Umbilical cord (tissue), 2 donors: ENCODE measurements around the gene MT1E. TPM values are rescaled to one million over a fixed set of nuclear protein-coding genes. Genes with fewer than 3 reads are reported as not detected.
"Not testable (repeated sequence)": the region's sequence is repeated elsewhere in the genome, so short reads cannot be mapped to it uniquely, and the experiment has no call there.

ENCODE experiments used
- DNase-seq: peaks from one replicate; pipeline ENCODE4 v3.0.0-alpha.2; 2015; ENCODE audit warnings: low spot score
- total RNA-seq: library from RNA; depleted of rRNA; stranded (reverse); fragments of >200 nt; gene quantifications from one replicate; pipeline ENCODE4 v1.2.3, GENCODE V29; 2014; ENCODE audit warnings: low replicate concordance; ENCODE audit not compliant: insufficient read depth

Gene MT1E
- total RNA-seq, 1 donor from 2014 or later, result 47.4 TPM

DNA sequence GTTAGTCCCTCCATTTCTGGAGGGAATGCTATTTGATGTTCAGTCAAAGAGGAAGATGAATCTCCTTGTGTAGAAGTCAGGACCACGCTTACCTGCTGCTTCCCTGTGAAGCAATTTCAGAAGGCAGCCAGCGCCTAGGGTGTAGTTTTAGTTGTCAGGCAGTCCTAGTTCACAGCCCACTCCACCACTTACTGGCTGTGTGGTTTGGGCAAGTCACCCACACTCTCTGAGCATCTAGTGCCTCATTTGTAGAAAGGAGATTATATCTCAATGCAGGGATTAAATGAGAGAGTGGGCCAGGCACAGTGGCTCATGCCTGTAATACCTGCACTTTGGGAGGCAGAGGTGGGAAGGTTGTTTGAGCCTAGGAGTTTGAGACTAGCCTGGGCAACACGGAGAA lies 46.6 kb downstream of the MT1E start:
- not testable (repeated sequence) for DNase-seq

DNA sequence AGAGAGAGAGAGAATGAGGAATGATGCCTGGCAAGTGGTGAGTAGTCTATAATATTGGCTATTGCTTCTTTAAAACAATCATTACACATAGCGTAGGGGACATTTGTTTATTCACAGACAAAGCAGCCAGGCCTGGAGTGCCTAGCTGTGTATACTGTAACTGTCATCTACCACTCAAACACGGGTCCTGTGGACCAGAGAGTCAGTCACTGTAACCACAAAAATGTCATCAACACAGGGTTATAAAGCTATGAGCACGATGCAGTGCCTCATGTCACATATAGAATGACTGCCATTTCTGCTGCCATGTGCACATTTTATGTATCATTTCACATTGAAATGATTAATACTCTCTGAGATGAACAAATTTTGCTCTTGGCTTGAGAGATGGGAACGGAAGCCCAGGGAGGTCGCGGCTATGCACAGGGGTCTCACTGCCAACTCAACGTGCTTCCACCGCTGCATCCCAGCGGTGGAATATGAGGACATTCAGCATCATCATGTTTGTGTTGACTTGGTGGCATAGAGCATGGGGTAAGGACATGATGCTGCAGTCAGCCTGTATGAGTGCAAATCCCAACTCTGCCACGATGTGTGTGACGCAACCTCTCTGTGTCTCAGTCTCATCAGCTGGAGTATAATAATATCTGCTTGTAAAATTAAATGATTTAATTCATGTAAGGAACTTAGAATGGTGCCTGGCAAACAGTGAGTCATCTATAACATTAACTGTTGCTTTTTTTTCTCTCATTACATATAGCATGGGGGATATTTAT lies 47.4 kb downstream of the MT1E start:
- DNase-seq, result no peak

DNA sequence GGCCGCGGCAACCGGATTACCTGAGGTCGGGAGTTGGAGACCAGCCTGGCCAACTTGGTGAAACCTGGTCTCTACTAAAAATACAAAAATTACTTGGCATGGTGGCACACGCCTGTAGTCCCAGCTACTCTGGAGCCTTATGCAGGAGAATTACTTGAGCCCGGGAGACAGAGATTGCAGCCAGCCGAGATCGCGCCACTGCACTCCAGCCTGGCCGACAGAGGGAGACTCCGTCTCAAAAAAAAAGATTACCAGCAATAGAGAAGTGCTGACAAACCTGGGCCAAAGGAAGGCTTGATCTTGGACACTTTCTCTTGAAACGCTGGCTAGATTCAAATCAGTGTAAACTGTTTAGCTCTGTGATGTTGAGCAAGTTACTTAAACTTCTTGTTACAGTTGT lies 48.3 kb downstream of the MT1E start:
- no peak for DNase-seq

DNA sequence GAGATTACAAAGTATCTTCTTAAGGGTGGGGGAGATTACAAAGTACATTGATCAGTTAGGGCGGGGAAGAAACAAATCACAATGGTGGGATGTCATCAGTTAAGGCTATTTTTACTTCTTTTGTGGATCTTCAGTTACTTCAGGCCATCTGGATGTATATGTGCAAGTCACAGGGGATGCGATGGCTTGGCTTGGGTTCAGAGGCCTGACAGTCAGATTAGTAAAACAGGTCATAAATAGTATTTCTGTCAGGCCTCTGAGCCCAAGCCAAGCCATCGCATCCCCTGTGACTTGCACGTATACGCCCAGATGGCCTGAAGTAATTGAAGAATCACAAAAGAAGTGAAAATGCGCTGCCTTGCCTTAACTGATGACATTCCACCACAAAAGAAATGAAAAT lies 49.0 kb downstream of the MT1E start:
- not testable (repeated sequence) for DNase-seq

DNA sequence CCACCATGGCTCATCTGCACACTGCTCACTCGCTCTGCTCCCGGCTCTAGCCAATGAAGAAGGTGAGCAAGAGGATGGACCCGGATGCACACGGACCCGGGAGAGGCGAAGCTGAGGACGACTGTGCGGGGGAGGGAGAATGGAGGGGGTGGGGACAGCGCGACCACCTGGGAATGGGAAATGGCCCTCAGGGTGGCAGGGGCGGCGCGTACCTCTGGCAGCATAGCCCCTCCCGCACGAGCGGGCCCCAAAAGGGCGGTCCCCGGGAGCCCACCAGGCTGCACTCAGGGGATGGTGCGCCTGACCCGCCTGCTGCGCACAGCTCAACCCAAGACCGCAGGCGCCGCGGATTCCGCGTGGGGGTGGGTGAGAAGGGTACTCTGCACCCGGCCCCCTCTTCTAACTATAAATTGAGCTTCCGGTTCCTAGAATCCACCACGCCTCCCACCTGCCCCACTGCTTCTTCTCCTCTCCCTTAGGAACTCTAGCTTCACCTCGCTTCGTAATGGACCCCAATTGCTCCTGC lies 50.2 kb downstream of the MT1E start:
- DNase-seq, result no peak

Other genes starting within 250 kb of the MT1E start
- gene AMFR, start 200.2 kb upstream of the MT1E start, total RNA-seq, result 199 TPM
- gene NUDT21, start 174.4 kb upstream of the MT1E start, total RNA-seq, result 68.4 TPM
- gene OGFOD1, start 174.2 kb upstream of the MT1E start, total RNA-seq, result 10.6 TPM
- gene BBS2, start 105.8 kb upstream of the MT1E start, total RNA-seq, result 52.7 TPM
- not detected for gene MT4, start 60.7 kb upstream of the MT1E start, total RNA-seq
- gene MT3, start 36.3 kb upstream of the MT1E start, total RNA-seq, result not detected
- gene MT2A, start 17.2 kb upstream of the MT1E start, total RNA-seq, result 12.0 TPM
- gene MT1M, start 6.9 kb downstream of the MT1E start, total RNA-seq, result not detected
- gene MT1A, start 12.9 kb downstream of the MT1E start, total RNA-seq, result not detected
- not detected for gene MT1B, start 26.1 kb downstream of the MT1E start, total RNA-seq
- 6.5 TPM for gene MT1F, start 32.2 kb downstream of the MT1E start, total RNA-seq
- gene MT1G, start 42.3 kb downstream of the MT1E start, total RNA-seq, result not detected
- gene MT1H, start 44.0 kb downstream of the MT1E start, total RNA-seq, result 13.0 TPM
- 2.9 TPM for gene MT1X, start 56.7 kb downstream of the MT1E start, total RNA-seq
- gene NUP93, start 104.3 kb downstream of the MT1E start, total RNA-seq, result 29.9 TPM
- 0.96 TPM for gene SLC12A3, start 239.4 kb downstream of the MT1E start, total RNA-seq